GM12878 (cell line): ENCODE results near the gene RTP1.

Source experiments
- EZH2 ChIP-seq: IDR thresholded peaks from 2 replicates; pipeline ENCODE4 v1.6.1; 2012; ENCODE audit warnings: low read depth, mild to moderate bottlenecking, control low read depth, inconsistent platforms, low read length, borderline replicate concordance; ENCODE audit not compliant: control insufficient read depth
- FOXM1 ChIP-seq: IDR thresholded peaks from 2 replicates; pipeline ENCODE4 v1.6.1; 2012; ENCODE audit warnings: low read depth, mild to moderate bottlenecking, inconsistent platforms, low read length, moderate library complexity
- RCOR1 ChIP-seq: conservative IDR thresholded peaks from 2 replicates; pipeline ENCODE4 v1.6.1; 2012; ENCODE audit warnings: low read depth, low read length, improper control_type of control experiment
- SP1 ChIP-seq: IDR thresholded peaks from one replicate; pipeline ENCODE4 v1.6.1; 2011; ENCODE audit warnings: low read depth, low read length
- TF ChIP-seq, protein P1 (sequence below): IDR thresholded peaks from 2 replicates; pipeline ENCODE4 v1.6.1; 2012; ENCODE audit warnings: low read depth, low read length, improper control_type of control experiment

- TF ChIP-seq EZH2 (no peak), RCOR1 (no peak), FOXM1 (no peak), SP1 (no peak)
- TF ChIP-seq, protein P1, sequence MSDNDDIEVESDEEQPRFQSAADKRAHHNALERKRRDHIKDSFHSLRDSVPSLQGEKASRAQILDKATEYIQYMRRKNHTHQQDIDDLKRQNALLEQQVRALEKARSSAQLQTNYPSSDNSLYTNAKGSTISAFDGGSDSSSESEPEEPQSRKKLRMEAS = no peak
Observed at GRCh38 chr3:187210545-187211327, 13.4 kb downstream of the RTP1 start.
